GM20000 (cell line): Measurements from ENCODE around the gene RAPGEF2.

Experiments
- DNase-seq: peaks from one replicate; pipeline ENCODE4 v3.0.0; 2012; ENCODE audit warnings: low spot score
- CTCF ChIP-seq: IDR thresholded peaks from 2 replicates; pipeline ENCODE4 v1.5.1; 2012; ENCODE audit warnings: mild to moderate bottlenecking, control low read depth; ENCODE audit errors: extremely low read depth, missing control alignments

The RAPGEF2 gene

GRCh38 chr4:159357350-159357749 is 254.5 kb downstream of the RAPGEF2 start:
- no peak for DNase-seq

GRCh38 chr4:159358226-159358625 is 255.3 kb downstream of the RAPGEF2 start:
- DNase-seq, result no peak
- TF ChIP-seq CTCF, result no peak

More at GRCh38 chr4:159357350-159357749, 254.5 kb downstream of the RAPGEF2 start:
- no peak for TF ChIP-seq CTCF

- no peak for DNase-seq
- TF ChIP-seq CTCF, result no peak
Measured at GRCh38 chr4:159360549-159360948, 257.7 kb downstream of the RAPGEF2 start.

GRCh38 chr4:159363361-159363760 is 260.5 kb downstream of the RAPGEF2 start:
- no peak for TF ChIP-seq CTCF
- DNase-seq, result no peak

GRCh38 chr4:159366966-159367780 is 264.3 kb downstream of the RAPGEF2 start:
- DNase-seq, result no peak
- TF ChIP-seq CTCF, result no peak

- no peak for DNase-seq
- no peak for TF ChIP-seq CTCF
Measured at GRCh38 chr4:159367781-159368080, 264.9 kb downstream of the RAPGEF2 start.

- no peak for TF ChIP-seq CTCF
- DNase-seq, result no peak
Measured at GRCh38 chr4:159368320-159368719, 265.4 kb downstream of the RAPGEF2 start.
